CD4-positive, alpha-beta T cell treated with Interleukin-17A for 4 hours (primary cell): ENCODE data around the gene TFDP1.

Experiments used
- DNase-seq: peaks from one replicate; pipeline ENCODE4 v3.0.0-alpha.2; 2020; ENCODE audit warnings: mixed read lengths

Gene TFDP1

GRCh38 chr13:113584205-113584869, at the start of gene TFDP1:
Gene TFDP1, plus strand, starts transcription at chr13:113584753. Its CDS starts 1,085 bp downstream, at chr13:113585838.
- DNase-seq: peak; percentile 66

- no peak for DNase-seq
Observed at GRCh38 chr13:113535381-113535781, 49.2 kb upstream of the TFDP1 start.

GRCh38 chr13:113536461-113537110, 48.0 kb upstream of the TFDP1 start:
- DNase-seq: no peak

GRCh38 chr13:113537205-113537604, 47.3 kb upstream of the TFDP1 start:
- DNase-seq: no peak

GRCh38 chr13:113537909-113538688, 46.5 kb upstream of the TFDP1 start:
- DNase-seq: no peak

GRCh38 chr13:113538689-113539058, 45.9 kb upstream of the TFDP1 start:
- DNase-seq: no peak

GRCh38 chr13:113539176-113539575, 45.4 kb upstream of the TFDP1 start:
- DNase-seq: no peak

GRCh38 chr13:113539822-113540221, 44.7 kb upstream of the TFDP1 start:
- DNase-seq: no peak

GRCh38 chr13:113540523-113540922, 44.0 kb upstream of the TFDP1 start:
- DNase-seq: no peak

- DNase-seq: no peak
Observed at GRCh38 chr13:113542751-113543424, 41.7 kb upstream of the TFDP1 start.

GRCh38 chr13:113544071-113544891, 40.3 kb upstream of the TFDP1 start:
- DNase-seq: no peak

GRCh38 chr13:113544896-113545295, 39.7 kb upstream of the TFDP1 start:
- no peak for DNase-seq

- no peak for DNase-seq
Observed at GRCh38 chr13:113545455-113545930, 39.1 kb upstream of the TFDP1 start.

GRCh38 chr13:113545931-113546516, 38.5 kb upstream of the TFDP1 start:
- no peak for DNase-seq

GRCh38 chr13:113546571-113547237, 37.8 kb upstream of the TFDP1 start:
- DNase-seq: no peak

- DNase-seq: no peak
Observed at GRCh38 chr13:113547238-113547971, 37.1 kb upstream of the TFDP1 start.

- DNase-seq: no peak
Observed at GRCh38 chr13:113548171-113548641, 36.3 kb upstream of the TFDP1 start.

GRCh38 chr13:113548778-113549621, 35.6 kb upstream of the TFDP1 start:
- no peak for DNase-seq

- DNase-seq: no peak
Observed at GRCh38 chr13:113550453-113550852, 34.1 kb upstream of the TFDP1 start.
